Astrocyte (in vitro differentiated cells and primary cell): Measurements from ENCODE around the gene PPM1L.

Experiments used
- CTCF ChIP-seq: IDR thresholded peaks from 2 replicates; pipeline ENCODE4 v1.5.1; 2011; ENCODE audit warnings: low read depth, mild to moderate bottlenecking, inconsistent platforms, low read length, moderate library complexity; ENCODE audit not compliant: insufficient read depth
- EZH2 ChIP-seq: IDR thresholded peaks from 2 replicates; pipeline ENCODE4 v1.6.1; 2012; ENCODE audit warnings: mild to moderate bottlenecking, low read length, inconsistent platforms; ENCODE audit not compliant: insufficient read depth

GRCh38 chr3:160830796-160831195 lies 74.8 kb downstream of the PPM1L start:
- no peak for TF ChIP-seq CTCF
- TF ChIP-seq EZH2: no peak
